Measurements from ENCODE around the gene KLHL5.

Gene KLHL5

DNA sequence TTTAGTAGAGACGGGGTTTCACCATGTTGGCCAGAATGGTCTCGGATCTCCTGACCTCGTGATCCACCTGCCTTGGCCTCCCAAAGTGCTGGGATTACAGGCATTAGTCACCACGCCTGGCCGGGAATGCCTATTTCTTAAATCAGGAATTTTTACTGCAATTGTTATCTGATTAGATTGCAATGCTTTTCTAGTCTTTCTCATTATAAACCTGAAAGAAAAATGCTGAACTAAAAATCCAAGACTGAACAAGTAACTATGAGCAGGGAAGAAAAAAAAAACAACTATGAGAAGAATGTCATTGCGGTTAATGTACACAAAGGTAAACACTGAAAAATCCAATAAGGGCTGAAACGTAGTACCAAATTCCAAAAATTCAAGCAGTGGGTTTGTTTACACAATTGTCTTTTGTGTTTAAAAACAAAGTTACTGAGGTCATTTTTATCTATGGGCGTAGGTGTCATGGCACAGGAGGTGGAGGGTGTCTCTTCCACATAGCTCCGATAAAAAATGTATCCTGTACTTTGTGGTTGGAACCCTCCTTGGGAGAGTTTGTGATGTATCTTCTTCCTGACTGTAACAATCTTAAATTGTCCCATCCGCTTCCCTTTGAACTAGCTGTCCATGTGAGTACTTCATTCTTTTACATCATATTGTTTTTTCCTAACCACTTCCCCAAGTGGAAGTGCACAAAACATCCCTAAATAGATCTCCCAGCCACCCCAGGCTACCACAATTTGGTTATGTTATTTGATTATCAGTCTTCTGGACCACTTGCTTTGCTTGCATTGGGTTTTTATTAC lies 18.8 kb upstream of the KLHL5 start:
- POLR2A ChIA-PET = no interaction called here
- TF ChIP-seq, protein P1, sequence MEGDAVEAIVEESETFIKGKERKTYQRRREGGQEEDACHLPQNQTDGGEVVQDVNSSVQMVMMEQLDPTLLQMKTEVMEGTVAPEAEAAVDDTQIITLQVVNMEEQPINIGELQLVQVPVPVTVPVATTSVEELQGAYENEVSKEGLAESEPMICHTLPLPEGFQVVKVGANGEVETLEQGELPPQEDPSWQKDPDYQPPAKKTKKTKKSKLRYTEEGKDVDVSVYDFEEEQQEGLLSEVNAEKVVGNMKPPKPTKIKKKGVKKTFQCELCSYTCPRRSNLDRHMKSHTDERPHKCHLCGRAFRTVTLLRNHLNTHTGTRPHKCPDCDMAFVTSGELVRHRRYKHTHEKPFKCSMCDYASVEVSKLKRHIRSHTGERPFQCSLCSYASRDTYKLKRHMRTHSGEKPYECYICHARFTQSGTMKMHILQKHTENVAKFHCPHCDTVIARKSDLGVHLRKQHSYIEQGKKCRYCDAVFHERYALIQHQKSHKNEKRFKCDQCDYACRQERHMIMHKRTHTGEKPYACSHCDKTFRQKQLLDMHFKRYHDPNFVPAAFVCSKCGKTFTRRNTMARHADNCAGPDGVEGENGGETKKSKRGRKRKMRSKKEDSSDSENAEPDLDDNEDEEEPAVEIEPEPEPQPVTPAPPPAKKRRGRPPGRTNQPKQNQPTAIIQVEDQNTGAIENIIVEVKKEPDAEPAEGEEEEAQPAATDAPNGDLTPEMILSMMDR (IDR thresholded peaks at IDR 0.05; ENCODE audit: control extremely low read depth, extremely low read depth, low read depth, missing control alignments) = no peak
- CTCF ChIA-PET = interaction anchor here (0.9 to 2.1 kb wide), 9 partner anchors 10 to 183 kb away, joined by 3 to 11 read pairs (median 4); partner anchors contain the start of gene TMEM156
- DNase-seq (ENCODE audit: extremely low spot score) = no peak

DNA sequence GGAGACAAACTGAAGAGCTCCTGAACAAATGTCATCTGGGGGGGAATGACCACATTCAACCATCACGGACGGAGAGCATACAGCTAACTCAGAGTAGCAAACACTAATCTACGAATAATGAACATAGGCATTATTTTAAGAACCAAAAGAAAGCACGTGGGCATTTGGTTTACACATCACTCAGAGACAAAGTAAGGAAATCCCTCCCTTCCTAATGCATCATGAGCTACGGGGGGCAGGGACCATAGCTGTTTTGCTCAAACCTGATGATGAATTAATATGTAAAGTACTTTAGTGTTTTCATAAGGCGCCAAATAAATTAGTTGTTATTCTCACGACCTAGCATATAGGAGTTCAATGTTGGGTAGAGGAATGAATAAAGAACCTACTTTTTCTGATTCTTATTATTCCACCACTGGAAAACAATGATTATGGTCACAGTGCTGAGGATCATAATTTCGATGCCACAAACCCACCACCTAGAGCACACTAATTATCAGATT lies 18.1 kb upstream of the KLHL5 start:
- TF ChIP-seq, protein P1 (IDR thresholded peaks at IDR 0.05; ENCODE audit: control extremely low read depth, extremely low read depth, low read depth, missing control alignments) = no peak
- ChIA-PET POLR2A (interaction anchor here (1.1 to 1.2 kb wide), 2 partner anchors 13 to 16 kb away, joined by 3 to 7 read pairs; no protein-coding TSS in a partner anchor), CTCF (interaction anchor here (0.9 to 2.1 kb wide), 10 partner anchors 11 to 183 kb away, joined by 3 to 11 read pairs (median 4); partner anchors contain the start of gene TMEM156)
- DNase-seq (ENCODE audit: extremely low spot score) = peak; percentile 29

DNA sequence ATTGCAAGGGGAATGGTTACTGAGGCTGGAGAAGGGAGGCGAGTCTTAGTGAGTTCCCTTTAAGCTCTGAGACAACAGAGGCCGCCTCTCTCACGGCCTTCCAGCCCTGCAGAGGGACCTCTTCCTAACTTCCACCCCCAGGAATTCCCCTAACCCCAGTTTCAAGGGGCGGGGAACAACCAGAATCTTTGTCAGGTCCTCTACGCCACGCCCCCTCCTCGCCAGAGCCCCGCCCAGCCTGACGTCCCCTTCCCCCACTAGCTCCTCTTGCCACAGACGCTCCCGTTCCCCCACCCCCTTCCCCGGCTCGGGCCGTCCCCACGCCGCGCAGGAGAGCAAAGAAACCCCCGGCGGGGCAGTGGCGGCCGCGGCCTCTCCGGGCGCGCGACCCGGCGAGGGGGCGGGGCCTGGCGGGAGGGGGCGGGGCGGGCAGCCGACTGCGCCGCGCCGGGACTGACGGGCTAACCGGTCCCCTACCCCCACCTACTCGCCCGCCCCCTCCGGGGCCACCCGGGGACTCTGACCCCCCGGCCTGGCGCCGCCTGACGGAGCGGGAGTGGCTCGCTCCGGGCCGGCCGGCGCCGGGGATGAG lies 17.6 kb upstream of the KLHL5 start:
- CTCF ChIA-PET = interaction anchor here (0.9 to 2.1 kb wide), 11 partner anchors 11 to 184 kb away, joined by 3 to 11 read pairs (median 4); partner anchors contain the start of gene TMEM156

DNA sequence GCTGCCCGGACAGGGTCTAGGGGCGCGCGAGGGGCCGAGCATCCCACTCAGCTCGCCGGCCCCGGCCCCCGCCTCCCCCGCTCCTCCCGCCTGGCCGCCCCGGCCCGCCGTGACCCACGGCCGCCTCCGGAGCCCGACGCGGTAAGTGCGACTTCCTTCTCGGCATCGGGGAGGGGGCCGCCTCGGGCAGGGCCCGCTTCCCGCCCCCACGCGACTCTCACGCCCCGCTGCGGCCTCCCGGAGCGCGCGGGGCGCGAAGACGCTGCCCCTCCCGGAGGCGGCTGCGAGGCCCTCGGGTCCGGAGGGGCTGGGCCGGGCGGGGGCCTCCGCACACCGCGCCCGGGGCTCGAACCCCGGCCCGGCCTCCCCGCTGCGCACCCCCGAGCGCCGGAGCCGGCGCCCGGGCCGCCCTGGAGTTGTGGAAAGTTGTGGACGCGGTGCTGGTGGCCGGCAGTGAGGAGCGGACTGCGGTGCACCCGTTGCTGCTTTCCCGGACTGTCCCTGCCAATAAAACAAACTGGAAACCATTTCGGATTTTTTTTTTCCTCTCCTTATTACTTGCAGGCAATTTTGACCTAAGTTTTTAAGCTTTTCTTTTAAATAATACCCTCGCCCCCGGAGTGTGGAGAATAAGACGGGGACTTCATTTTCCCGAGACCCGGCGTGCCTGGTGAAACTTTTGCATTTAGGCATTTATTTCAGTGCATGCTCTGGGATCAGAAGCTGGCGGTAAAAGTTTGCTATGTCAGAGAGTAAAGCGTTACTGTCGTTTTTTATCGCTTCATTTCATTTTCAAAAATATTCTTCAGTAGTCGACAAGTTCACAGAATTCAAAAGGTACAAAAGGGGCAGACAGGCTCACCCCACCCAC lies 16.8 kb upstream of the KLHL5 start:
- CTCF ChIA-PET = interaction anchor here (0.6 to 2.6 kb wide), 8 partner anchors 10 to 383 kb away, joined by 3 to 11 read pairs (median 5); no protein-coding TSS in a partner anchor
- TF ChIP-seq, protein P1 (IDR thresholded peaks at IDR 0.05; ENCODE audit: control extremely low read depth, extremely low read depth, low read depth, missing control alignments) = no peak
- no peak for DNase-seq (ENCODE audit: extremely low spot score)
- POLR2A ChIA-PET = interaction anchor here (0.6 to 1.2 kb wide), 3 partner anchors 15 to 284 kb away, joined by 3 to 7 read pairs (median 5); no protein-coding TSS in a partner anchor

More for the DNA sequence above, 17.6 kb upstream of the KLHL5 start:
- TF ChIP-seq, protein P1 (IDR thresholded peaks at IDR 0.05; ENCODE audit: control extremely low read depth, extremely low read depth, low read depth, missing control alignments) = peak; percentile 2
- POLR2A ChIA-PET = interaction anchor here (1.1 to 1.2 kb wide), 2 partner anchors 14 to 16 kb away, joined by 3 to 7 read pairs; no protein-coding TSS in a partner anchor
- peak; percentile 91 for DNase-seq (ENCODE audit: extremely low spot score)

DNA sequence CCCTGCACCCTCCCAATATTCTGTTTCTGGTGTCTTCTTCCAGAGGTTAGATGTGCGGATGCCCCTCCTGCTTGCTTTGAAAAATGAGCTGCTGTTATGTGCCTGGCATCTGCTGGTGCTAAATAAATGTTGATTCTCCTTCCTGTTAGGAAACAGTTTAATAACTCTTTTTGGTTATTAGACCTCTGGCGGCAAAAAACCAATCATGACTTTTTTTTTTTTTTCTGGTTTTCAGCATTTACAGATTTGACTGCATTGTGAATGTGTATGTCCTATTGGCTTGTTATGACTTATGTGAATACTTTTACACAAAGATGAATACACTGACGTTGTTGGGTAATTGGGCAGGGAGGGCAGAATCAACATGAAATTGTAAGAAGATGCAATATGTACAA lies 16.2 kb upstream of the KLHL5 start:
- TF ChIP-seq, protein P1 (IDR thresholded peaks at IDR 0.05; ENCODE audit: control extremely low read depth, extremely low read depth, low read depth, missing control alignments) = no peak
- DNase-seq (ENCODE audit: extremely low spot score) = no peak
- POLR2A ChIA-PET = no interaction called here
- CTCF ChIA-PET = interaction anchor here (0.6 to 2.6 kb wide), 5 partner anchors 12 to 383 kb away, joined by 3 to 8 read pairs (median 4); no protein-coding TSS in a partner anchor

Data from GM10248 (cell line).